ENCODE measurements around the gene AVPR2.

AVPR2 gene

DNA sequence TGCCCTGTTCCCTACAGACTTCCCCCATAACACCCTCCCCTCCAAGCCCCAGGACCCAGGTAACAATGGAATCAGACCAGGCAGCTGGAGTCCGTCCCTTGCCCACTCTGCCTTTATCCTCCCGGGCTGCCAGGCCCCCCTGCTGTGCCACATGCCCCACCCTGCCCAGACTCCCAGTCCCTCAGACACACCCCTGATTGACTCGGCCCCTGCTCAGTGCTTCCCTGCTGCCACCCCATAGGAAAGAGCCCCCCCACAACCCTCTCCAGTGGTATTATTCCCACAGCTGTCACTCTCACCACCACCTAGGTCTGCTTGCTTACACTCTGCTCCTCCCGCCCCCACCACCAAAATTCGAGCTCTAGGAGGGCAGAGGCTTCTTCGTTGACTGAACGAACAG is 35.1 kb downstream of the AVPR2 start:
- DNase-seq (ENCODE audit: low read depth), result no peak
- no peak overlapping the region for H3K4me3 ChIP-seq (ENCODE audit: low read depth, low read length)
- TF ChIP-seq, protein P1, sequence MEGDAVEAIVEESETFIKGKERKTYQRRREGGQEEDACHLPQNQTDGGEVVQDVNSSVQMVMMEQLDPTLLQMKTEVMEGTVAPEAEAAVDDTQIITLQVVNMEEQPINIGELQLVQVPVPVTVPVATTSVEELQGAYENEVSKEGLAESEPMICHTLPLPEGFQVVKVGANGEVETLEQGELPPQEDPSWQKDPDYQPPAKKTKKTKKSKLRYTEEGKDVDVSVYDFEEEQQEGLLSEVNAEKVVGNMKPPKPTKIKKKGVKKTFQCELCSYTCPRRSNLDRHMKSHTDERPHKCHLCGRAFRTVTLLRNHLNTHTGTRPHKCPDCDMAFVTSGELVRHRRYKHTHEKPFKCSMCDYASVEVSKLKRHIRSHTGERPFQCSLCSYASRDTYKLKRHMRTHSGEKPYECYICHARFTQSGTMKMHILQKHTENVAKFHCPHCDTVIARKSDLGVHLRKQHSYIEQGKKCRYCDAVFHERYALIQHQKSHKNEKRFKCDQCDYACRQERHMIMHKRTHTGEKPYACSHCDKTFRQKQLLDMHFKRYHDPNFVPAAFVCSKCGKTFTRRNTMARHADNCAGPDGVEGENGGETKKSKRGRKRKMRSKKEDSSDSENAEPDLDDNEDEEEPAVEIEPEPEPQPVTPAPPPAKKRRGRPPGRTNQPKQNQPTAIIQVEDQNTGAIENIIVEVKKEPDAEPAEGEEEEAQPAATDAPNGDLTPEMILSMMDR (IDR thresholded peaks at IDR 0.05; ENCODE audit: low read depth, low read length), result no peak
- no peak for TF ChIP-seq POLR2A (IDR thresholded peaks at IDR 0.05; ENCODE audit: extremely low read depth, insufficient read length)
- no peak for TF ChIP-seq MYC (IDR thresholded peaks at IDR 0.05; ENCODE audit: low read depth, low read length)
- TF ChIP-seq, protein P2, sequence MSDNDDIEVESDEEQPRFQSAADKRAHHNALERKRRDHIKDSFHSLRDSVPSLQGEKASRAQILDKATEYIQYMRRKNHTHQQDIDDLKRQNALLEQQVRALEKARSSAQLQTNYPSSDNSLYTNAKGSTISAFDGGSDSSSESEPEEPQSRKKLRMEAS (IDR thresholded peaks at IDR 0.05; ENCODE audit: low read depth, low read length), result no peak

DNA sequence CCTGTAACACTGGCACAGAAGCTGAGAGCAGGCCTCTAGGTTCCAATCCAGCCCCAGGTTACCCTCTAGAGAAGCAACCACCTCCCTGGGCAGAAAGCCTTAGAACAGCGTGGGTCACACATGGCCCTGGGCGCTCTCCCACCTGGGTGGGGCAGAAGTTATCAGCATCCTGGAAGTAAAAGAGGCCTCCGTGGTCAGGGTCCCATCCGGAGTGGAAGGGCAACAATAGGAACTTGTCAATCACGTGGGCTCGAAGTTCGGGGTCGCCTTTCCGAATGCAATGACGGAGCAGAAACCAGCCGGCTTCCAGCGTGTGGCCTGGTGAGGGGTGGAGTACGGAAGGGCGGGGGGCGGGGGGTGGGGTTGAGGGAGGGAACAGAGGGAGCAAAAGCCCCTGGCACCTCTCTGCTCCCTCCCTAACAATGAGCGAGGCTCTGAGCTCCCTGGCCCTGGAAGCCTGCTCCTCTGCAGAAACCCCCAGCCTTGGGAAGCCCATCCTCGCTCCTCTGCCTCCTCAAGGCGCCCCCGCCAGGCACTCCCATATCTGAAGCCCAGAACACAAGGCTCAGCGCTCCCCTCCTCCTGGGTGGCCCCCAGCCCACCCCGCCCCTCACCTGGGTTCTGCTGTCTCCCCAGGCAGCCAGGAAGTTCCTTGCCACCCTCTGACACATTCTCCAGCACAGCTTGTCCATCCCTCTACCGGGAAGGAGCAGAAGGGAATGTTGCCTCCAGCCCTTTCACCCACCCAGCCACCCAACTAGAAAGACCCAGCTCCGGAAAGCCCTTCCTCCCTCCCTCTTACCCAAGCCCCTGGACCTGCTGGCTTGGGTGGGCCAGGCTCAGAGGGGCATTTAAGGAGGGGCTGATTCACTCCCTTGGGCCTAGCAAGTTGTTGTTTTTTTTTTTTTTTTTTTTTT is 37.1 kb downstream of the AVPR2 start:
- H3K4me3 ChIP-seq (ENCODE audit: low read depth, low read length), result no peak overlapping the region
- no peak for TF ChIP-seq MYC (IDR thresholded peaks at IDR 0.05; ENCODE audit: low read depth, low read length)
- TF ChIP-seq, protein P1 (IDR thresholded peaks at IDR 0.05; ENCODE audit: low read depth, low read length), result no peak
- TF ChIP-seq, protein P2 (IDR thresholded peaks at IDR 0.05; ENCODE audit: low read depth, low read length), result no peak
- TF ChIP-seq POLR2A (IDR thresholded peaks at IDR 0.05; ENCODE audit: extremely low read depth, insufficient read length), result no peak
- DNase-seq (ENCODE audit: low read depth), result no peak

DNA sequence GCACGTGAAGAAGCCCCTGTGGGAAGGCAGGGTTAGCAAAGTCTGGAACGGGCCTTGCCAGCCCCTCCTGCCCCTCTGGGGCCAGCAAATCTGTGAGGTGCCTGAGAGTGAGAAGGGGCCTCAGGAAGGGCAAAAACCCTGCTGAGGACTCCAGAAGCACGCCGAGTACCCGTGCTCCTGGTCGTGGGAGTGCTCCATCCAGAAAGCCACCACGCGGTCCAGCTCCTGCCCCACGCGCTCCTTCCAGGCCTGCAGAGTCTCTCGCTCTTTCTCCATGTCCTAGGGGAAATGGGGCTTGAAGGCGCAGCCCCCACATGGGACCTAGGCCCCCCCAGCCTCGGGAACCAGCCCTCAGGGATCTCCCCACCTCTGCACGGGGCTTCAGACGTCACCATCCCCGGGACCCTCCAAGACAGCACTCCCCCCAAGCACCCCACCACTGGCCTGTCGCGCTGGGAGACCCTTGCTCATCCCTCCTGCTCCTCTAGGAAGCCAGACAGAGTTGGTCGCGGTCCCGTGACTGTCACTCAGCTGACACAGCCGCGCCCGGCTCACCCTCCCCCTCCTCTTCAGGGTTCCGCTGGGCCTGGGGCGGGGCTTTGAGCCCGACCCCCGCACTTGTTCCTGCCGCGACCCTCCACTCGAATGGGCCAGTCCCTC is 39.8 kb downstream of the AVPR2 start, which contains the start of gene RENBP:
TSS of gene RENBP (minus strand) at position 504 of the 660 bp plus-strand sequence. CDS start at position 471, 33 bp downstream.
- H3K4me3 ChIP-seq (ENCODE audit: low read depth, low read length), result no peak within 1 kb of the TSS
- DNase-seq (ENCODE audit: low read depth), result no peak
- TF ChIP-seq POLR2A (IDR thresholded peaks at IDR 0.05; ENCODE audit: extremely low read depth, insufficient read length), result no peak
- TF ChIP-seq, protein P2 (IDR thresholded peaks at IDR 0.05; ENCODE audit: low read depth, low read length), result no peak
- no peak for TF ChIP-seq MYC (IDR thresholded peaks at IDR 0.05; ENCODE audit: low read depth, low read length)
- TF ChIP-seq, protein P1 (IDR thresholded peaks at IDR 0.05; ENCODE audit: low read depth, low read length), result no peak

DNA sequence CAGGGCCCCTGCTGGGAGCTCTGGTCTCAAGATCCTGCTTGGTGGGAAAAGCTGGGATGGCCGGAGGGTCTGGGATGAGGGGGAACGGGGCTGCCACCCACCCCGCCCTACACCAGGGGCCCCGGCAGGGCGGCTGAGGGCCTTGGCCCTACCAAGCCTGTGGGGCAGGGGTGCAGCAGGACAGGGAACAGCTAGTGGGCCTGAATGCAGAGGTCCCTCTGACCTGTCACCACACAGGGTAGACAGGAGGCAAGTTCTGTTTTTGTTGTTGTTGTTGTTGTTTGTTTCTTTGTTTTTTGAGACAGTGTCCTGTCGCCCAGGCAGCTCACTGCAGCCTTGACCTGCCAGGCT is 40.3 kb downstream of the AVPR2 start:
- no peak for DNase-seq (ENCODE audit: low read depth)
- H3K4me3 ChIP-seq (ENCODE audit: low read depth, low read length), result no peak overlapping the region
- TF ChIP-seq, protein P2 (IDR thresholded peaks at IDR 0.05; ENCODE audit: low read depth, low read length), result no peak
- TF ChIP-seq POLR2A (IDR thresholded peaks at IDR 0.05; ENCODE audit: extremely low read depth, insufficient read length) (no peak), MYC (IDR thresholded peaks at IDR 0.05; ENCODE audit: low read depth, low read length) (no peak)
- TF ChIP-seq, protein P1 (IDR thresholded peaks at IDR 0.05; ENCODE audit: low read depth, low read length), result no peak

DNA sequence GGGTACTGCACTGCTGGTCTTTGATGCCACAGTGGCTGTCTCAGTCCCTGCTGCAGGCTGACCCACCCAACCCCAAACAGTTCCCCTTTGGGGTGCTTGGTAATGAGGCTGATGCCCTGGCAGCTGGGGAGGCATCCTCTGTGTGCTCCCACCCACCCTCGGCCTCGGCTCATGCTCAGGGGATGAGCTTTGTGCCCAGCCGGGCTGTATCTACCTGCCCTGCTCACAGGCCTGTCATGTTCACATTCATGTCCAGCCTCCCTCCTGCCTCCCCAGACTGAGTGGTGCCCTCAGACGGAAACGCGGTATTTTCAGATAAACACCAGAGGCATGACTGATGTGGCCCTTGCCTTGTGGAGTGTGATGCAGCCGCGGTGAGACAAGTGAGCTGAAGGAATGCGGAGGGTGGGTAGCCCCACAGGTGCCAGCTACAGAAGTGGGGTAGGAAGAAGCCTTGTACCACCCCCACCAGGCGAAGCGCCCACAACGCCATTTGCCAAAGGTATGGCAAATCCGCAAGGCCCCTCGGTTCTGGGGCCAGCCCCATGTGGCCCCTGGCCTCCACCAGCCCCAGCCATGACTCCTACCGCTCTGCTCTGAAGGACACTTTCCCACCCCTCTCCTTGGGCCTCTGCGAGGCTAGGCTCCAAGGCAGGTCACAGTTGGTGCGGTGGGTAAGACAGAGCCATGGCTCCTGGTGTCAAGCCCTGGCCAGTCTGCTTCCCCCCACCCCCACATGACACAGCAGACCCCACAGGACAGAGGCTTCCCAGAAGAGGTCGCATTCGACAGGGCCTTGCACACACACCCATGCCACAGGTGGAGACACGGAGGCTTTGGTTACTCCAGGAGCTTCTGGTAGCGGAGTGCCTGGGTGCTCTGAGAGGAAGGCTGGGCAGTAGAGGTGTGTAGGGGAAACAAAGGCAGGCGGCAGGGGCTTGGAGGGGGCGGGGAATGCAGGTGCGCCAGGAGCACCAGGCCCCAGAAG is 41.8 kb downstream of the AVPR2 start:
- TF ChIP-seq, protein P1 (IDR thresholded peaks at IDR 0.05; ENCODE audit: low read depth, low read length), result no peak
- TF ChIP-seq, protein P2 (IDR thresholded peaks at IDR 0.05; ENCODE audit: low read depth, low read length), result no peak
- TF ChIP-seq MYC (IDR thresholded peaks at IDR 0.05; ENCODE audit: low read depth, low read length) (no peak), POLR2A (IDR thresholded peaks at IDR 0.05; ENCODE audit: extremely low read depth, insufficient read length) (no peak)
- H3K4me3 ChIP-seq (ENCODE audit: low read depth, low read length), result no peak overlapping the region
- no peak for DNase-seq (ENCODE audit: low read depth)
